Parathyroid adenoma (tissue), 2 donors: ENCODE data around the gene CCDC3.

Experiments
- H2AFZ ChIP-seq: fragments of 300-600 bp; sonication (generic); one replicate; pipeline ENCODE4 v1.7.0; 2017; ENCODE audit warnings: antibody characterized with exemption, mild to moderate bottlenecking
- H3K27ac ChIP-seq: fragments of 300-600 bp; sonication (generic); one replicate; pipeline ENCODE4 v1.7.0; 2017
- H3K27me3 ChIP-seq: fragments of 300-600 bp; sonication (generic); one replicate; pipeline ENCODE4 v1.7.0; 2017; ENCODE audit warnings: low read length; ENCODE audit not compliant: control insufficient read depth, insufficient read depth
- H3K36me3 ChIP-seq: fragments of 300-600 bp; sonication (generic); one replicate; pipeline ENCODE4 v1.7.0; 2017; ENCODE audit warnings: low read length; ENCODE audit not compliant: control insufficient read depth, insufficient read depth
- H3K4me1 ChIP-seq: fragments of 300-600 bp; sonication (generic); one replicate; pipeline ENCODE4 v1.7.0; 2017; ENCODE audit warnings: control low read depth
- H3K4me2 ChIP-seq: fragments of 300-600 bp; sonication (generic); one replicate; pipeline ENCODE4 v1.7.0; 2017; ENCODE audit warnings: low read length
- H3K4me3 ChIP-seq: fragments of 300-600 bp; sonication (generic); one replicate; pipeline ENCODE4 v1.7.0; 2017; ENCODE audit warnings: low read depth, low read length
- H3K79me2 ChIP-seq: fragments of 300-600 bp; sonication (generic); one replicate; pipeline ENCODE4 v1.7.0; 2017; ENCODE audit warnings: control low read depth
- H3K9ac ChIP-seq: fragments of 300-600 bp; sonication (generic); one replicate; pipeline ENCODE4 v1.7.0; 2017; ENCODE audit warnings: mild to moderate bottlenecking
- H3K9me3 ChIP-seq: fragments of 300-600 bp; sonication (generic); one replicate; pipeline ENCODE4 v1.7.0; 2017; ENCODE audit warnings: low read length; ENCODE audit not compliant: control insufficient read depth
- TF ChIP-seq, protein P1 (sequence below): fragments of 300-600 bp; sonication (generic); IDR thresholded peaks from one replicate; pipeline ENCODE4 v1.7.0; 2017; ENCODE audit warnings: antibody characterized with exemption, mild to moderate bottlenecking
- donor health status: primary hyperparathyroidism.

Gene CCDC3

GRCh38 chr10:12975266-12975665, 26.2 kb downstream of the CCDC3 start:
- Histone ChIP-seq H3K4me1 (no peaks in the 10 kb centered on the region), H3K27ac (no peak overlapping the region), H3K9me3 (no peaks in the 10 kb centered on the region), H3K27me3 (no peaks in the 10 kb centered on the region), H2AFZ (no peak overlapping the region), H3K9ac (no peak overlapping the region), H3K36me3 (no peaks in the 10 kb centered on the region), H3K4me3 (no peak overlapping the region), H3K4me2 (no peak overlapping the region), H3K79me2 (no peaks in the 10 kb centered on the region)
- TF ChIP-seq, protein P1, sequence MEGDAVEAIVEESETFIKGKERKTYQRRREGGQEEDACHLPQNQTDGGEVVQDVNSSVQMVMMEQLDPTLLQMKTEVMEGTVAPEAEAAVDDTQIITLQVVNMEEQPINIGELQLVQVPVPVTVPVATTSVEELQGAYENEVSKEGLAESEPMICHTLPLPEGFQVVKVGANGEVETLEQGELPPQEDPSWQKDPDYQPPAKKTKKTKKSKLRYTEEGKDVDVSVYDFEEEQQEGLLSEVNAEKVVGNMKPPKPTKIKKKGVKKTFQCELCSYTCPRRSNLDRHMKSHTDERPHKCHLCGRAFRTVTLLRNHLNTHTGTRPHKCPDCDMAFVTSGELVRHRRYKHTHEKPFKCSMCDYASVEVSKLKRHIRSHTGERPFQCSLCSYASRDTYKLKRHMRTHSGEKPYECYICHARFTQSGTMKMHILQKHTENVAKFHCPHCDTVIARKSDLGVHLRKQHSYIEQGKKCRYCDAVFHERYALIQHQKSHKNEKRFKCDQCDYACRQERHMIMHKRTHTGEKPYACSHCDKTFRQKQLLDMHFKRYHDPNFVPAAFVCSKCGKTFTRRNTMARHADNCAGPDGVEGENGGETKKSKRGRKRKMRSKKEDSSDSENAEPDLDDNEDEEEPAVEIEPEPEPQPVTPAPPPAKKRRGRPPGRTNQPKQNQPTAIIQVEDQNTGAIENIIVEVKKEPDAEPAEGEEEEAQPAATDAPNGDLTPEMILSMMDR, result no peak

GRCh38 chr10:12974491-12975199, 26.9 kb downstream of the CCDC3 start:
- Histone ChIP-seq H3K27ac (no peak overlapping the region), H3K4me3 (no peak overlapping the region), H3K27me3 (no peaks in the 10 kb centered on the region), H3K4me2 (no peak overlapping the region), H3K9ac (no peak overlapping the region), H3K9me3 (no peaks in the 10 kb centered on the region), H2AFZ (no peak overlapping the region), H3K4me1 (no peaks in the 10 kb centered on the region), H3K79me2 (no peaks in the 10 kb centered on the region), H3K36me3 (no peaks in the 10 kb centered on the region)
- TF ChIP-seq, protein P1, result no peak

GRCh38 chr10:12974078-12974477, 27.4 kb downstream of the CCDC3 start:
- no peak overlapping the region for H3K9ac ChIP-seq
- no peak overlapping the region for H2AFZ ChIP-seq
- H3K36me3 ChIP-seq, result no peaks in the 10 kb centered on the region
- TF ChIP-seq, protein P1, result no peak
- no peak overlapping the region for H3K4me2 ChIP-seq
- no peak overlapping the region for H3K27ac ChIP-seq
- no peaks in the 10 kb centered on the region for H3K4me1 ChIP-seq
- H3K4me3 ChIP-seq, result no peak overlapping the region
- H3K9me3 ChIP-seq, result no peaks in the 10 kb centered on the region
- no peaks in the 10 kb centered on the region for H3K27me3 ChIP-seq
- H3K79me2 ChIP-seq, result no peaks in the 10 kb centered on the region

DNA sequence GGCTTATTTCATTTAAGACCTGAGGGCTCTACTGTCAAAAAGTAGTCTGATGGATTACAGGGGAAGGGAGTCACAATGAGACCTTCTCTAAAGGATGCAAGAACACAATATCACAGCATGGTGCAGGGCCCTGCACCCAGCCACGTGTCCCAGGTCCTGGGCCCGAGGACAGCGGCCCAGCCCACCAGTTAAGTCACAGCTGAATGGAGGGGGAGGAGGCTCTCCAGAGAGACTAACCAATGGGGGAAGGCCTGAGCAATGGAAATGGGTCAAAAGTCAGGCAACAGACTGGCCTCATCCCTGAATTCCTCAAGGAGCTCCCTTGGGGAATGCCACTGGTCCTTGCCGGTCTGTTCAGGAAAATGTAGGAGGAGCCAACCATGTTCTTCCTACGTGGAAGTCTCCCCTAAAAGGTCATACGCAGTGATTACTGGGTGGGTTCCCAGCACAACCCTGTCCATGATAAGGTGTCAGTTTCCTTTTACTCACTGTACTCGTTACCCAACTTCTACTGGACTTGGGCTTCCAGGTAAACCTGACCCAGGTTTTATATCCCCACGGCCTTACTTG, 28.3 kb downstream of the CCDC3 start:
- Histone ChIP-seq H3K79me2 (no peaks in the 10 kb centered on the region), H3K9ac (no peak overlapping the region), H2AFZ (no peak overlapping the region), H3K9me3 (no peaks in the 10 kb centered on the region), H3K4me1 (no peaks in the 10 kb centered on the region), H3K27ac (no peak overlapping the region), H3K27me3 (no peaks in the 10 kb centered on the region), H3K4me2 (no peak overlapping the region), H3K36me3 (no peaks in the 10 kb centered on the region), H3K4me3 (no peak overlapping the region)
- TF ChIP-seq, protein P1, result no peak

DNA sequence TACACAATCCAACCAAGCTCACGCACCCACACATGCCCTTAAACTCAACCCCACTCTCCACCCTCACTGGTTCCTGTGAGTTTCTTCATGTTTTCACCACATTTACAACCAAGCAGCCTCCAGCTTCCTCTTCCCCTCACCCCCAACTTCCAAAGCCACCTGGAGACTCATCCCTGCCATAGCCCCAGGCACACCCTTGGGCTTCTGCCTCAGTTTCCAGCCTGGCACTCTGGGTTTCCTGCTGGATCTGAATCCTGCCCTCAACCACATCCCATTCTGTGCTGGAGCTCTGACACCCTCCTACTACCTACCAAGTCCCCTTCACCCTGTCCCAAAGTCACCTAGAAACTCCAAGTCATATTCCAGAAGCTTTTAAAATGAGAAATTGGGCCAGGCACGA, 29.4 kb downstream of the CCDC3 start:
- Histone ChIP-seq H3K4me1 (no peaks in the 10 kb centered on the region), H3K4me2 (no peak overlapping the region), H3K9ac (no peak overlapping the region), H3K36me3 (no peaks in the 10 kb centered on the region), H3K27me3 (no peaks in the 10 kb centered on the region), H3K27ac (no peak overlapping the region), H2AFZ (no peak overlapping the region), H3K9me3 (no peaks in the 10 kb centered on the region), H3K4me3 (no peak overlapping the region), H3K79me2 (no peaks in the 10 kb centered on the region)
- TF ChIP-seq, protein P1, result no peak
